WTC11 (cell line): ENCODE data around the gene STARD13. TPM values are rescaled to one million over a fixed set of nuclear protein-coding genes. Genes with fewer than 3 reads are reported as not detected.

ENCODE experiments used
- ATAC-seq: fragments of 200-7000 bp; cut with Tn5 transposase; 2 replicates; pipeline ENCODE4 v1.10.0; 2021; ENCODE audit warnings: mild to moderate bottlenecking, moderate library complexity
- CTCF ChIA-PET: fragments of 300-600 bp; sonication (Branson Sonifier 250); formaldehyde crosslinking; loops from one replicate; lab custom pipeline; 2021; ENCODE audit warnings: antibody characterized with exemption; lab: Charles Lee
- POLR2A ChIA-PET: fragments of 350-600 bp; sonication (Branson Sonifier 250); formaldehyde crosslinking; loops from one replicate; lab custom pipeline; 2021; ENCODE audit warnings: antibody characterized with exemption; lab: Charles Lee
- DNase-seq: peaks from one replicate; pipeline ENCODE4 v3.0.0; 2021; ENCODE audit warnings: low spot score
- H3K27ac Mint-ChIP-seq: 2 replicates; pipeline ENCODE4 v1.8.0; 2021; ENCODE audit warnings: mixed read lengths
- H3K27me3 Mint-ChIP-seq: 2 replicates; pipeline ENCODE4 v1.8.0; 2021; ENCODE audit warnings: low read depth, mild to moderate bottlenecking, moderate library complexity, mixed read lengths
- H3K36me3 Mint-ChIP-seq: 2 replicates; pipeline ENCODE4 v1.8.0; 2021; ENCODE audit warnings: mixed read lengths
- H3K4me1 Mint-ChIP-seq: 2 replicates; pipeline ENCODE4 v1.8.0; 2022; ENCODE audit warnings: mixed read lengths
- H3K4me3 Mint-ChIP-seq: 2 replicates; pipeline ENCODE4 v1.8.0; 2021; ENCODE audit warnings: mild to moderate bottlenecking, moderate library complexity, mixed read lengths
- H3K9me3 Mint-ChIP-seq: 2 replicates; pipeline ENCODE4 v1.8.0; 2021; ENCODE audit warnings: mixed read lengths
- ELF4 ChIP-seq: sonication (generic); formaldehyde crosslinking; IDR thresholded peaks from 2 replicates; pipeline ENCODE4 v1.8.1; 2022; ENCODE audit warnings: low read depth, mild to moderate bottlenecking, moderate library complexity, missing genetic modification reagents
- EMX1 ChIP-seq: fragments of 250-450 bp; sonication (Bioruptor Pico); IDR thresholded peaks from 2 replicates; pipeline ENCODE4 v1.8.0; 2021; ENCODE audit warnings: mild to moderate bottlenecking
- ERG ChIP-seq: fragments of 250-450 bp; sonication (Bioruptor Pico); IDR thresholded peaks from 2 replicates; pipeline ENCODE4 v1.8.0; 2021; ENCODE audit warnings: mild to moderate bottlenecking
- FOXK1 ChIP-seq: sonication (generic); formaldehyde crosslinking; IDR thresholded peaks from 2 replicates; pipeline ENCODE4 v1.8.0; 2022; ENCODE audit warnings: mild to moderate bottlenecking, moderate library complexity, missing genetic modification reagents
- GABPB1 ChIP-seq: sonication (generic); formaldehyde crosslinking; IDR thresholded peaks from 2 replicates; pipeline ENCODE4 v1.8.1; 2023; ENCODE audit warnings: mild to moderate bottlenecking, missing genetic modification reagents
- GRHL2 ChIP-seq: fragments of 250-450 bp; sonication (Bioruptor Pico); IDR thresholded peaks from 2 replicates; pipeline ENCODE4 v1.8.0; 2022; ENCODE audit warnings: mild to moderate bottlenecking, moderate library complexity; ENCODE audit not compliant: insufficient replicate concordance, severe bottlenecking
- MAX ChIP-seq: sonication (generic); formaldehyde crosslinking; IDR thresholded peaks from 2 replicates; pipeline ENCODE4 v1.8.0; 2022; ENCODE audit warnings: mild to moderate bottlenecking, missing genetic modification reagents
- MLX ChIP-seq: sonication (generic); formaldehyde crosslinking; IDR thresholded peaks from 2 replicates; pipeline ENCODE4 v1.8.1; 2023; ENCODE audit warnings: mild to moderate bottlenecking, missing genetic modification reagents, moderate library complexity
- MYBL2 ChIP-seq: sonication (generic); formaldehyde crosslinking; IDR thresholded peaks from 2 replicates; pipeline ENCODE4 v1.8.1; 2023; ENCODE audit warnings: mild to moderate bottlenecking, moderate library complexity, missing genetic modification reagents
- USF1 ChIP-seq: sonication (generic); formaldehyde crosslinking; IDR thresholded peaks from 2 replicates; pipeline ENCODE4 v1.8.0; 2022; ENCODE audit warnings: mild to moderate bottlenecking, missing genetic modification reagents
- ZMAT4 ChIP-seq: fragments of 250-450 bp; sonication (Bioruptor Pico); IDR thresholded peaks from 2 replicates; pipeline ENCODE4 v1.9.0; 2021; ENCODE audit warnings: mild to moderate bottlenecking
- ZNF232 ChIP-seq: sonication (generic); formaldehyde crosslinking; IDR thresholded peaks from 2 replicates; pipeline ENCODE4 v1.8.0; 2022; ENCODE audit warnings: mild to moderate bottlenecking, missing genetic modification reagents
- ZNF512 ChIP-seq: sonication (generic); formaldehyde crosslinking; IDR thresholded peaks from 2 replicates; pipeline ENCODE4 v1.8.1; 2022; ENCODE audit warnings: missing genetic modification reagents, borderline replicate concordance
- total RNA-seq: library from RNA; stranded (reverse); gene quantifications from 3 replicates; pipeline ENCODE4 v1.2.3, GENCODE V29; 2021
- TF ChIP-seq, protein P1 (sequence below): sonication (generic); formaldehyde crosslinking; IDR thresholded peaks from 2 replicates; pipeline ENCODE4 v1.8.1; 2022; ENCODE audit warnings: mild to moderate bottlenecking, moderate library complexity, missing genetic modification reagents
- TF ChIP-seq, protein P2 (sequence below): sonication (generic); formaldehyde crosslinking; IDR thresholded peaks from 2 replicates; pipeline ENCODE4 v1.8.0; 2022; ENCODE audit warnings: missing genetic modification reagents
- TF ChIP-seq, protein P3 (sequence below): fragments of 250-450 bp; sonication (Bioruptor Pico); IDR thresholded peaks from 2 replicates; pipeline ENCODE4 v1.9.0; 2021; ENCODE audit warnings: mild to moderate bottlenecking, borderline replicate concordance
- TF ChIP-seq, protein P4 (sequence below): sonication (generic); formaldehyde crosslinking; conservative IDR thresholded peaks from 2 replicates; pipeline ENCODE4 v1.8.1; 2022; ENCODE audit warnings: mild to moderate bottlenecking, missing genetic modification reagents

The STARD13 gene
- total RNA-seq, 1 experiment from 2014 or later = 4.4 TPM

- Mint-ChIP-seq H3K27me3 (no peaks in the 10 kb centered on the region), H3K27ac (no peak overlapping the region), H3K4me3 (no peak overlapping the region), H3K9me3 (peaks cover 5% of the 10 kb centered on the region; the same call in 1 of the 2 replicates), H3K4me1 (peaks cover 25% of the 10 kb centered on the region), H3K36me3 (no peaks in the 10 kb centered on the region)
- POLR2A ChIA-PET = no interaction called here
- TF ChIP-seq ZNF512 (CRISPR knock-in tag) (no peak), ZMAT4 (CRISPR knock-in tag) (no peak), ERG (no peak), USF1 (CRISPR knock-in tag) (no peak), ELF4 (CRISPR knock-in tag) (no peak), GRHL2 (CRISPR knock-in tag) (no peak), FOXK1 (CRISPR knock-in tag) (no peak), GABPB1 (CRISPR knock-in tag) (no peak), ZNF232 (CRISPR knock-in tag) (no peak), MLX (CRISPR knock-in tag) (no peak), EMX1 (CRISPR knock-in tag) (no peak), MYBL2 (CRISPR knock-in tag) (no peak), MAX (no peak)
- TF ChIP-seq, protein P1, sequence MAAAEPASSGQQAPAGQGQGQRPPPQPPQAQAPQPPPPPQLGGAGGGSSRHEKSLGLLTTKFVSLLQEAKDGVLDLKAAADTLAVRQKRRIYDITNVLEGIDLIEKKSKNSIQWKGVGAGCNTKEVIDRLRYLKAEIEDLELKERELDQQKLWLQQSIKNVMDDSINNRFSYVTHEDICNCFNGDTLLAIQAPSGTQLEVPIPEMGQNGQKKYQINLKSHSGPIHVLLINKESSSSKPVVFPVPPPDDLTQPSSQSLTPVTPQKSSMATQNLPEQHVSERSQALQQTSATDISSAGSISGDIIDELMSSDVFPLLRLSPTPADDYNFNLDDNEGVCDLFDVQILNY (CRISPR knock-in tag) = no peak
- TF ChIP-seq, protein P2, sequence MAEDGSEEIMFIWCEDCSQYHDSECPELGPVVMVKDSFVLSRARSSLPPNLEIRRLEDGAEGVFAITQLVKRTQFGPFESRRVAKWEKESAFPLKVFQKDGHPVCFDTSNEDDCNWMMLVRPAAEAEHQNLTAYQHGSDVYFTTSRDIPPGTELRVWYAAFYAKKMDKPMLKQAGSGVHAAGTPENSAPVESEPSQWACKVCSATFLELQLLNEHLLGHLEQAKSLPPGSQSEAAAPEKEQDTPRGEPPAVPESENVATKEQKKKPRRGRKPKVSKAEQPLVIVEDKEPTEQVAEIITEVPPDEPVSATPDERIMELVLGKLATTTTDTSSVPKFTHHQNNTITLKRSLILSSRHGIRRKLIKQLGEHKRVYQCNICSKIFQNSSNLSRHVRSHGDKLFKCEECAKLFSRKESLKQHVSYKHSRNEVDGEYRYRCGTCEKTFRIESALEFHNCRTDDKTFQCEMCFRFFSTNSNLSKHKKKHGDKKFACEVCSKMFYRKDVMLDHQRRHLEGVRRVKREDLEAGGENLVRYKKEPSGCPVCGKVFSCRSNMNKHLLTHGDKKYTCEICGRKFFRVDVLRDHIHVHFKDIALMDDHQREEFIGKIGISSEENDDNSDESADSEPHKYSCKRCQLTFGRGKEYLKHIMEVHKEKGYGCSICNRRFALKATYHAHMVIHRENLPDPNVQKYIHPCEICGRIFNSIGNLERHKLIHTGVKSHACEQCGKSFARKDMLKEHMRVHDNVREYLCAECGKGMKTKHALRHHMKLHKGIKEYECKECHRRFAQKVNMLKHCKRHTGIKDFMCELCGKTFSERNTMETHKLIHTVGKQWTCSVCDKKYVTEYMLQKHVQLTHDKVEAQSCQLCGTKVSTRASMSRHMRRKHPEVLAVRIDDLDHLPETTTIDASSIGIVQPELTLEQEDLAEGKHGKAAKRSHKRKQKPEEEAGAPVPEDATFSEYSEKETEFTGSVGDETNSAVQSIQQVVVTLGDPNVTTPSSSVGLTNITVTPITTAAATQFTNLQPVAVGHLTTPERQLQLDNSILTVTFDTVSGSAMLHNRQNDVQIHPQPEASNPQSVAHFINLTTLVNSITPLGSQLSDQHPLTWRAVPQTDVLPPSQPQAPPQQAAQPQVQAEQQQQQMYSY = no peak
- TF ChIP-seq, protein P3, sequence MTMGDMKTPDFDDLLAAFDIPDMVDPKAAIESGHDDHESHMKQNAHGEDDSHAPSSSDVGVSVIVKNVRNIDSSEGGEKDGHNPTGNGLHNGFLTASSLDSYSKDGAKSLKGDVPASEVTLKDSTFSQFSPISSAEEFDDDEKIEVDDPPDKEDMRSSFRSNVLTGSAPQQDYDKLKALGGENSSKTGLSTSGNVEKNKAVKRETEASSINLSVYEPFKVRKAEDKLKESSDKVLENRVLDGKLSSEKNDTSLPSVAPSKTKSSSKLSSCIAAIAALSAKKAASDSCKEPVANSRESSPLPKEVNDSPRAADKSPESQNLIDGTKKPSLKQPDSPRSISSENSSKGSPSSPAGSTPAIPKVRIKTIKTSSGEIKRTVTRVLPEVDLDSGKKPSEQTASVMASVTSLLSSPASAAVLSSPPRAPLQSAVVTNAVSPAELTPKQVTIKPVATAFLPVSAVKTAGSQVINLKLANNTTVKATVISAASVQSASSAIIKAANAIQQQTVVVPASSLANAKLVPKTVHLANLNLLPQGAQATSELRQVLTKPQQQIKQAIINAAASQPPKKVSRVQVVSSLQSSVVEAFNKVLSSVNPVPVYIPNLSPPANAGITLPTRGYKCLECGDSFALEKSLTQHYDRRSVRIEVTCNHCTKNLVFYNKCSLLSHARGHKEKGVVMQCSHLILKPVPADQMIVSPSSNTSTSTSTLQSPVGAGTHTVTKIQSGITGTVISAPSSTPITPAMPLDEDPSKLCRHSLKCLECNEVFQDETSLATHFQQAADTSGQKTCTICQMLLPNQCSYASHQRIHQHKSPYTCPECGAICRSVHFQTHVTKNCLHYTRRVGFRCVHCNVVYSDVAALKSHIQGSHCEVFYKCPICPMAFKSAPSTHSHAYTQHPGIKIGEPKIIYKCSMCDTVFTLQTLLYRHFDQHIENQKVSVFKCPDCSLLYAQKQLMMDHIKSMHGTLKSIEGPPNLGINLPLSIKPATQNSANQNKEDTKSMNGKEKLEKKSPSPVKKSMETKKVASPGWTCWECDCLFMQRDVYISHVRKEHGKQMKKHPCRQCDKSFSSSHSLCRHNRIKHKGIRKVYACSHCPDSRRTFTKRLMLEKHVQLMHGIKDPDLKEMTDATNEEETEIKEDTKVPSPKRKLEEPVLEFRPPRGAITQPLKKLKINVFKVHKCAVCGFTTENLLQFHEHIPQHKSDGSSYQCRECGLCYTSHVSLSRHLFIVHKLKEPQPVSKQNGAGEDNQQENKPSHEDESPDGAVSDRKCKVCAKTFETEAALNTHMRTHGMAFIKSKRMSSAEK = no peak
- TF ChIP-seq, protein P4, sequence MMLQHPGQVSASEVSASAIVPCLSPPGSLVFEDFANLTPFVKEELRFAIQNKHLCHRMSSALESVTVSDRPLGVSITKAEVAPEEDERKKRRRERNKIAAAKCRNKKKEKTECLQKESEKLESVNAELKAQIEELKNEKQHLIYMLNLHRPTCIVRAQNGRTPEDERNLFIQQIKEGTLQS (CRISPR knock-in tag) = no peak
- DNase-seq (no peak), ATAC-seq (no peak)
- CTCF ChIA-PET = no interaction called here
Measured at GRCh38 chr13:33271759-33272158, 13.8 kb downstream of the STARD13 start.
